Kidney epithelial cell (primary cell): Measurements from ENCODE around the gene NAP1L1. TPM values are rescaled to one million over a fixed set of nuclear protein-coding genes. Genes with fewer than 3 reads are reported as not detected.

Experiments used
- DNase-seq: peaks from one replicate; pipeline ENCODE4 v3.0.0-alpha.2; 2010; ENCODE audit warnings: low read depth
- H3K27me3 ChIP-seq: 2 replicates; pipeline ENCODE4 v1.6.0; 2011; ENCODE audit warnings: low read length; ENCODE audit not compliant: control insufficient read depth, insufficient read depth
- H3K36me3 ChIP-seq: 2 replicates; pipeline ENCODE4 v1.5.1; 2011; ENCODE audit warnings: low read length; ENCODE audit not compliant: control insufficient read depth, insufficient read depth
- H3K4me3 ChIP-seq: 2 replicates; pipeline ENCODE4 v1.5.1; 2011; ENCODE audit warnings: low read depth, mild to moderate bottlenecking, control low read depth, low read length
- total RNA-seq: library from RNA; depleted of rRNA; stranded (reverse); fragments of >200 nt; gene quantifications from 2 replicates; pipeline ENCODE4 v1.2.3, GENCODE V29; 2015
- TF ChIP-seq, protein P1 (sequence below): IDR thresholded peaks from 2 replicates; pipeline ENCODE4 v1.5.1; 2011; ENCODE audit warnings: mild to moderate bottlenecking, moderate library complexity, low read length, control low read depth, inconsistent platforms; ENCODE audit not compliant: insufficient read depth, poor library complexity, severe bottlenecking

The NAP1L1 gene
- total RNA-seq, 1 donor from 2014 or later = 574 TPM

DNA sequence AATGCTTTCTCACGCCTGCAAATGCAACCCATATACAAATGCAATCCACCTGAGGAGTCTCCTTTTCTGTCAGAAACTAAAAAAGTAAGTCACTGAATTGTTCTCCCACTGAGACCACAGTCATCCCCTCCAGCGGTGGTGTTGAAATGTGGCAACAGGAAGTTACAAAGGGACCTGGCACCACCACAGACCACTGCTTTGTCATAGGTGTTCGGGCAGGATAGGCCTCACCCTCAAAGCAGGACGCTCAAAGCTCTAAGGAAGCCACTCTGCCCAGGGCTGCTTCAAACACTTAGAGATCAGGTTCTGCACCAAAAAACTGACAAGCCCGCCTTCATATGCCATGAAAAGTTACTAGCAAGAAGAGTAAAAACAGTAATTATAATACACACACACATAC, 64.2 kb downstream of the NAP1L1 start:
- Histone ChIP-seq H3K4me3 (no peak overlapping the region), H3K27me3 (no peaks in the 10 kb centered on the region), H3K36me3 (no peaks in the 10 kb centered on the region)
- TF ChIP-seq, protein P1, sequence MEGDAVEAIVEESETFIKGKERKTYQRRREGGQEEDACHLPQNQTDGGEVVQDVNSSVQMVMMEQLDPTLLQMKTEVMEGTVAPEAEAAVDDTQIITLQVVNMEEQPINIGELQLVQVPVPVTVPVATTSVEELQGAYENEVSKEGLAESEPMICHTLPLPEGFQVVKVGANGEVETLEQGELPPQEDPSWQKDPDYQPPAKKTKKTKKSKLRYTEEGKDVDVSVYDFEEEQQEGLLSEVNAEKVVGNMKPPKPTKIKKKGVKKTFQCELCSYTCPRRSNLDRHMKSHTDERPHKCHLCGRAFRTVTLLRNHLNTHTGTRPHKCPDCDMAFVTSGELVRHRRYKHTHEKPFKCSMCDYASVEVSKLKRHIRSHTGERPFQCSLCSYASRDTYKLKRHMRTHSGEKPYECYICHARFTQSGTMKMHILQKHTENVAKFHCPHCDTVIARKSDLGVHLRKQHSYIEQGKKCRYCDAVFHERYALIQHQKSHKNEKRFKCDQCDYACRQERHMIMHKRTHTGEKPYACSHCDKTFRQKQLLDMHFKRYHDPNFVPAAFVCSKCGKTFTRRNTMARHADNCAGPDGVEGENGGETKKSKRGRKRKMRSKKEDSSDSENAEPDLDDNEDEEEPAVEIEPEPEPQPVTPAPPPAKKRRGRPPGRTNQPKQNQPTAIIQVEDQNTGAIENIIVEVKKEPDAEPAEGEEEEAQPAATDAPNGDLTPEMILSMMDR = no peak
- DNase-seq = no peak

DNA sequence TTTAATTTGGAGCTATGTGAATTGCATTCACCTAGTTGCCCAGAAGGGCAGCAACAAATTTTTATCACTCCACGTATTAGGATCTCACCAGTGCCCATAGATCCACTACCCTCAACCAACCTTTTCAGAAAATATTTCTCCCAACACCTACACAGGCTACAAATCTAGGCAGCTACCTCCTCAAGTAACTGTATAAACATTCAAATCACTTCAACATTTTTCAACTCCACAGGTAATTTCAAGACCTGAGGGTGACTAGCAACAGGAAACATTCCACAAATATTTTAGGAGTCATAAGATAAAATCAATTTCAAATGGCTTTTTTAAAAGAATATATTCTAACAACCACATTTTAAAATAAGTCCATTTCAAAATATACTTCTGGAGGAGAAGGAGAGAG, 65.8 kb downstream of the NAP1L1 start:
- H3K4me3 ChIP-seq = no peak overlapping the region
- no peaks in the 10 kb centered on the region for H3K36me3 ChIP-seq
- TF ChIP-seq, protein P1 = no peak
- no peaks in the 10 kb centered on the region for H3K27me3 ChIP-seq
- no peak for DNase-seq

DNA sequence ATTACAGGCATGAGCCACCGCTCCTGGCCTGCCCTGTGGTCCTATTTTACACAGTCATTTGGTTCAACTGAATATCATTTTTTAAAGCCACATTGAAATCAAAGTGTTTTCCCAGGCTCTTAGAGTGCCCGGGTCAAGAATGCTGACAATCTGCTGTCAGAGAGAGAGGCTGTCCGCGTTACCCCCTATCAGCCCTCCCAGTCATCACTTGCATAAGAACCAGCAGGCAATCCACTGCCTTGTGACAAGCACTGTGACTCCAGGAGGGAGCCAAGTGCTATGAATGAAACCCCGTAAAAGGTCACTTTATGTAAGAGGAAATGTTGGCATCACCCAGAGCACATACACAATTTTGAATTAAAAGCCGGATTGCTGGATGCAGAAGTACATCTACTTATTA, 66.4 kb downstream of the NAP1L1 start:
- DNase-seq = no peak
- no peaks in the 10 kb centered on the region for H3K36me3 ChIP-seq
- H3K27me3 ChIP-seq = no peaks in the 10 kb centered on the region
- TF ChIP-seq, protein P1 = no peak
- no peak overlapping the region for H3K4me3 ChIP-seq

DNA sequence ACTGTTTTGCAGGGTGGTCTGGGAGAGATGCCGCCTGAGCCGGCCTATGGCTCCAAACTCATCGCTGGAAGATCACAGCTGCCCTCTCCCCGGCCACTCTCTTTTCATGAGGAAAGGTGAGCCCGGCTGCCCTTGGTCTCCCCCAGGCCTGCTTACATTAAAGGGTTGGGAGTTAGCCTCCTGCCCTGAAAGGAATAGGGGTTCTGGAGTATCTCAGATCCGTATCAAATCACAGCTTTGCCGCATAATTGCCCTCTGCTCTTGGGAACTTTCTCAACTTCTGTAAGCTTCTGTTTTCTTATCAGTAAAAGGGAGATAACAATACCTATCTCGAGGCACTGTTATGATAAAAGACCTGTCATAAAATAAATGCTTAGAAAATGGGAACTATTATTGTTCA, 70.5 kb downstream of the NAP1L1 start:
- no peak overlapping the region for H3K4me3 ChIP-seq
- H3K36me3 ChIP-seq = no peaks in the 10 kb centered on the region
- TF ChIP-seq, protein P1 = no peak
- DNase-seq = no peak
- H3K27me3 ChIP-seq = no peaks in the 10 kb centered on the region

DNA sequence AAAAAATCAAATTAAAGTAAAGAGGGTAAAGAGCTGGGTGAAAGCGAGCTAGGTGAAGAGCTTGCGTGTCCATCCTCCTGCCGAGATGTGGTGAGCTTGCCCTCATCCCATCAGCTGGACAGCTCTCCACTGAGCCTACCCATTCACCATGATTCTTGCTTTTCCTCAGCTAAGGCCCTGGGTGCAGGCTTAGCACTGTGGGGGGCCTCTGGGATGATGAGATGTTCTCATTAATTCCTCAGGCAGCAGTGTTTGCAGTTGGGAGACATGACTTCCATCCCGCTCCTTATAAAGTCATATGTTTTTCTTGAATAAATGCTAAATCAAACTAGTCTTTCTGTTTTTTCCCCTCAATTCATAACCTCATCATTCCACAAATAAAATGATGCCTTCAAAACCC, 70.9 kb downstream of the NAP1L1 start:
- no peaks in the 10 kb centered on the region for H3K36me3 ChIP-seq
- no peak for DNase-seq
- no peaks in the 10 kb centered on the region for H3K27me3 ChIP-seq
- H3K4me3 ChIP-seq = no peak overlapping the region
- TF ChIP-seq, protein P1 = no peak

DNA sequence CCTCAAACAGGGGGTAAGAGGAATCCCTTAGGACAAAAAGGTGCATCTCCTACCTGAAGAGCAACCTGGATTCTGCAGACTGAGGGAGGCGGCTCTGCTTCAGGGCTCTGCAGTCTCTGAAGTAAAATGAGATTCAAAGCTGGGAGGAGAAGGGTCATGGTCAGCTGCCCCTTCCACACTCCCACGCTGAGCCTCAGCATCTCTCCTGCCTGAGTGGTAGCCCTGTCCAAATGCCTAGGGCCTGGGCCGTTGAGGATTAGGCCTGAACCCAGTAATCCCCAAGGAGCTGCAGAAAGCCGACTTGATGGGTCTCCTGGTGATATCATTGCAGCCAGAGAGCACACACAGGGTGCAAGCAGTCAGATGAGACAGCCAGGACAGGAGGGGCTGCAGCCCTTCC, 71.8 kb downstream of the NAP1L1 start:
- H3K36me3 ChIP-seq = no peaks in the 10 kb centered on the region
- no peak for DNase-seq
- no peak overlapping the region for H3K4me3 ChIP-seq
- no peaks in the 10 kb centered on the region for H3K27me3 ChIP-seq
- TF ChIP-seq, protein P1 = no peak
